HG03469 (cell line): ENCODE measurements around the gene ZNF132.
"Not testable (repeated sequence)": the region's sequence is repeated elsewhere in the genome, so short reads cannot be mapped to it uniquely, and the experiment has no call there.

Experiments
- ATAC-seq: cut with Tn5 transposase; IDR thresholded peaks from one replicate; pipeline ENCODE4 v1.9.1; 2021; ENCODE audit warnings: mild to moderate bottlenecking, moderate library complexity, moderate number of reproducible peaks; ENCODE audit not compliant: unreplicated experiment

ZNF132 gene

DNA sequence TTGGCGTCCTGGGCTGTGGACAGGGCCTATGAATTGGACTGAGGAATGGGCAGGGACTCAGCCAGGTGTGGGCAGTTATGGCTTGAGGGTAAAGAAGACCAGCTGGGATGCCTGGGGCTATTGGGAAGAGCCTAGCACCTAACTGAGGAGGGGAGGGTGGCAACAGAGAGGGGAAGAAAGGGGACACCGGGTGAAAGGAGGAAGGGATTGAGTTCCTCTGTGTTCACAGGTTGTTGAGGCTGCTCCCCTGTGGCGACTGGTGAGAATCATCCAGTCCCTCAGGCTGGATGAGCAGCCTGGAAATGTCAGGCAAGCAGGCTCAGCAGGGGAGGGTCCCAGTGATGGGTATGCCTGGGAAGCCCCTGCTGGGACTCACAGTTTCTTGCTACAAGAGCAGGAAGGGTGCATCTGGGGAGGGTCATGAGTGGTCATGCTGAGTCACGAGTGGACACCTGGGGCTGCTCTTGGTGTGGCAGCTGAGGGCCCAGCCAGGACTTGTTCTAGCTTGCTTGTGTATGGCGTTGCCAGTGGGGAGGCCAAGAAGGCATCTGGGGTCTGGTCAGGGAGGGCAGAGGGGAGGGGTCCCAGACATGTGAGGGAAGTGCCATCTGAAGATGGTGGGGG is 28.4 kb upstream of the ZNF132 start:
- no peak for ATAC-seq

DNA sequence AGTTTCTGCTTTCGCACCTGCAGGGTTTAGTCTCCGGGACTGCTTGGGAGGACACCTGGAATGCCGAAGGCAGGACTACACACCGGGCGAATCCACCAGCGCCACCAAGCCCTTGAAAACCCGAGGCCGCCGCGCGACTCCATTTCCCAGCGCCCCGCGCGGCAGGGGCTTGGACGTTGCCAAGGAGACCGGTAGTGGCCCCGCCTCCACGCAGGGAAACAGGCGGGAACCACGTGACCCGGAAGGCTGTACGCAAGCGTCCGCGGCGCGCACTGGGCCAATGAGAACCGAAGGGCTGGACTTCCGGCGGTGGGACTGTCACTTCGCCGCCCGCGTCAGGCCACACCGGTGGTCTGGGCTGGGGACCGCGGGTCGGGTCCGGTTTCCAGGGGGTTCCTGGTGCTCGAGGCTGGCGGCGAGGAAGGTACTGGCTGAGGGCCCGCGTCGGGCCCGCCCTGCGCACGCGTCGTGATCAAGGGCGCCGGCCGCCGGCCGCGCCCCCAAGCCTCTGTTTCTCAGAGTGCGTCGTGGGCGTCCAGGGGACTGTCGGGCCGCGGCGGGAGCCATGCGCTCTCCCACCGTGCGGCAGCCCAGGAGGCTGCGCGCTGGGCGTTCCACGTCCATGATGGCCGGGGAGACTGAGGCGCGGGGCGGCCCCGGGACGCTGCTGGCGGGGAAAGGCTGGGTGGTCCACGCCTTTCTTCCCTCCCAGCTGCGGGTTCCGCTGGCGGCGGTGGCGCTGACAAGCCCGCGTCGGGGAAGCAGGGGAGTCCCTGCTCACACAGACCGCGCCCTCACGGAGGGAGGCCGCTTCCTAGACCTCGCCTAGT is 27.0 kb upstream of the ZNF132 start, which contains the start of gene ZNF324:
ZNF324 (plus strand) TSS at position 321 of the 830 bp plus-strand sequence. CDS start 2,106 bp downstream, outside the sequence.
- ATAC-seq, result peak; percentile 79

DNA sequence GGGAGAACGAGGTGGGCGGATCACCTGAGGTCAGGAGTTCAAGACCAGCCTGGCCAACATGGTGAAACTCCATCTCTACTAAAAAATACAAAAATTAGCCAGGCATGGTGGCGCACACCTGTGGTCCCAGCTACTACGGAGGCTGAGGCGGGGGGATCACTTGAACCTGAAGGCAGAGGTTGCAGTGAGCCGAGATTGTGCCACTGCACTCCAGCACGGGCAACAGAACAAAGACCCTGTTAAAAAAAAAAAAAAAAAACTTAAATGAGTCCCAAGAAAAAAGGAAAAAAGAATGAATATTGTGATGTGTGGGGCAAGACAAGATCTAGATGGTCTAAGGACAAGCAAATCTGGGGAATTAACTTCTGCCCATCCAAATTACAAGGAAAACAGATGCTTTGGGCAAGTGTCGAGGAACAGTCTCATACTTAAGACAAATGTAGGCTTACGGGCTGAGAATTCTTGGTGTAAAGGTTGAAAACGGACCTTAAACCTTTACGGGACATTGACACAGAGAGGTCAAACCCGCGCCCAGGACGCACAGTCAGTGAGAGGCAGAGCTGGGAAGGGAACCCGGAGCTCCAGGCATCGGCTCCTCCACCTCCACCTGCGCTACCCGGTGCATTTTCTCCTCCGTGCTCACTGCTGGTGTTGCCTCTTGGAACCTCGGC is 26.3 kb upstream of the ZNF132 start:
- ATAC-seq, result peak; percentile 2

DNA sequence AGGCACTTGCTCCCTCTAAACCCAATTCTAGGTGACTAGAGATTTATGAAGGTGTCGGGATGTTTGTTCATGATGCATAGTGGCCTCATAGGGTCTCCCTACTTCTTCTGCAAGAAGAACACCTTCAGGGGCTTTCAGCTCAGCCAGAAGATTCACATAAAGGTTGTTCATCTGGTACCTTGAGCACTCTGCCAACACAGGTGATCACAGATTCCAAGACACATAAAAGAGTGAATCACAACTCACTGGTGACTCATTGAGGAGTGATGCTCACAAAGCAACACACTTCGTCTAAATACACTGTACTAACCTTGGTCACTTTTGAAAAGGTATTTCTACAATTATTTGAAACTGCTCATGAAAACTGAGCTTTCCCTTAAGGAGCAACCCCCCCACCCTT is 20.1 kb upstream of the ZNF132 start:
- ATAC-seq, result no peak

DNA sequence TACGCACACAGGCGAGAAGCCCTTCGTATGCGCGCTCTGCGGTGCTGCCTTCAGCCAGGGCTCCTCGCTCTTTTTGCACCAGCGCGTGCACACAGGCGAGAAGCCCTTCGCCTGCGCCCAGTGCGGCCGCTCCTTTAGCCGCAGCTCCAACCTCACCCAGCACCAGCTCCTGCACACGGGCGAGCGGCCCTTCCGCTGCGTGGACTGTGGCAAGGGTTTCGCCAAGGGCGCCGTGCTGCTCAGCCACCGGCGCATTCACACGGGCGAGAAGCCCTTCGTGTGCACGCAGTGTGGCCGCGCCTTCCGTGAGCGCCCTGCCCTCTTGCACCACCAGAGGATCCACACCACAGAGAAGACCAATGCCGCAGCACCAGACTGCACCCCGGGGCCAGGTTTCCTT is 16.2 kb upstream of the ZNF132 start:
- ATAC-seq, result no peak

DNA sequence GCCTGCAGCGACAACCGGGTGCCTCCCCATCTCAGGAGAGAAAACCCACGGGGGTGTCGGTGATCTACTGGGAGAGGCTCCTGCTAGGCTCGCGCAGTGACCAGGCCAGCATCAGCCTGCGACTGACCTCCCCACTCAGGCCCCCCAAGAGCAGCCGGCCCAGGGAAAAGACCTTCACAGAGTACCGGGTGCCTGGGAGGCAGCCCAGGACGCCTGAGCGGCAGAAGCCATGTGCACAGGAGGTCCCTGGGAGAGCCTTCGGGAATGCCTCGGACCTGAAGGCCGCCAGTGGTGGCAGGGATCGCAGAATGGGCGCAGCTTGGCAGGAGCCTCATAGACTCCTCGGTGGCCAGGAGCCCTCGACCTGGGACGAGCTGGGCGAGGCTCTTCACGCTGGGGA is 15.4 kb upstream of the ZNF132 start:
- no peak for ATAC-seq

DNA sequence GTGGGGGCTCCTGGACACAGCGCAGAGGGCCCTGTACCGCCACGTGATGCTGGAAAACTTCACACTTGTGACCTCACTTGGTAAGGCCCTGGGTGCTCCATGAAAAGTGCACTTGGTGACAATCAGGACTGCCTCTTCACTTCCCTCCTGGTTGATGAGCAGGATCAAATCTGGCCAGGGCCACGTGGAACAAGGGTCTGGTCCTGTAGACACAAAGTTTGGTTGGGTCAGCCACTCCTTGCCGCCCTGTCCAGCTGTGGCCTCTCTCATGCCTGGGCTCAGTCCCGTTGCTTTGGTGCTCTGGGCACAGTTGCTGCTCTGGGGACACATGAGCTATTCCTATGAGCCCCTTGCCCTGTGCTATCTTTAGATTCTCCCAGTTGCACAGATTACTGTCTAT is 13.8 kb upstream of the ZNF132 start:
- ATAC-seq, result no peak

DNA sequence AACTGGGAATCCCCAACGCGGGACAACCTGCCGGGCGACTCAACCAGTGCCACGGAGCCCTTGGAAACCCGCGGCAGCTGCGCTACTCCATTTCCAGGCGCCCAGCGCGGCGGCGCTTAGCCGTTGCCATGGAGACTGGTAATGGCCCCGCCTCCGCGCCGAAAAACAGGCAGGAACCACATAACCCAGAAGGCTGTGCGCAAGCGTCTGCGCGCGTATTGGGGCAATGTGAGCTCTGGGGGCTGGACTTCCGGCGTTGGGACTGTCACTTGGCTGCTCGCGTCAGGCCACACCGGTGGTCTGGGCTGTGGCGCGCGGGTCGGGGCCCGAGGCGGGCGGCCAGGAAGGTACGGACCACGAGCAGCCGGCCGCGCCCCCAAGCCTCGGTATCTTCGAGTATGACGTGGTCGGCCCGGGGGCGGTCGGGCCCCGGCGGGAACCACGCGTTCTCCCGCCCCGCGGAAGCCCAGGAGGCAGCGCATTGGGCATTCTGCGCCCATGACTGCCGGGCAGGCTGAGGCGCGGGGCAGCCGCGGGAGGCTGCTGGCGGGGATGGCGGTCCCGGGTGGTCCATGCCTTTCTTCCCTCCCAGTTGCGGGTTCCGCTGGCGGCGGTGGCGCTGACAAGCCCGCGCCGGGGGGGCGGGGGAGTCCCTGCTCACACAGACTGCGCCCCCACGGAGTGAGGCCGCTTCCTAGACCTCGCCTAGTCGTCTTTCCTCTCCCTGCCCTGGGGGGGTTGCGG is 11.6 kb upstream of the ZNF132 start, which contains the start of gene ZNF324B:
ZNF324B (plus strand) TSS at position 265 of the 744 bp plus-strand sequence. CDS start 2,080 bp downstream, outside the sequence.
- peak; percentile 82 for ATAC-seq

DNA sequence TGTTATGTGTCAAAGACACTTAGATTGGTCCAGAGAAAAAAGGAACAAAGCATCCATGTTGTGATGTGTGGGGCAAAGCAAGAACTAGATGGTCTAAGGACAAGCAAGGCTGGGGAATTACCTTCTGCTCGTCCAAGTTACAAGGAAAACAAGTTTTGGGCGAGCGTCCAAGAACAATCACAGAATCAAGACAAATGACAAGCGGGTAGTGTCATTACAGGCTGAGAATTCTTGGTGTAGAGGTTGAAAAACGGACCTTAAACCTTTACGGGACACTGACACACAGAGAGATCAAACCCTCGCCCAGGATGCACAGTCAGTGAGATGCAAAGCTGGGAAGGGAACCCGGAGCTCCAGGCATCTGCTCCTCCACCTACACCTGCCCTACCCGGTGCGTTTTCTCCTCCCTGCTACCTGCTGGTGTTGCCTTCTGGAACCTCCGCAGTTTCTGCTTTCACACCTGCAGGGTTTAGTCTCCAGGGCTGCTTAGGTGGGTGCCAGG is 11.0 kb upstream of the ZNF132 start:
- ATAC-seq, result no peak

DNA sequence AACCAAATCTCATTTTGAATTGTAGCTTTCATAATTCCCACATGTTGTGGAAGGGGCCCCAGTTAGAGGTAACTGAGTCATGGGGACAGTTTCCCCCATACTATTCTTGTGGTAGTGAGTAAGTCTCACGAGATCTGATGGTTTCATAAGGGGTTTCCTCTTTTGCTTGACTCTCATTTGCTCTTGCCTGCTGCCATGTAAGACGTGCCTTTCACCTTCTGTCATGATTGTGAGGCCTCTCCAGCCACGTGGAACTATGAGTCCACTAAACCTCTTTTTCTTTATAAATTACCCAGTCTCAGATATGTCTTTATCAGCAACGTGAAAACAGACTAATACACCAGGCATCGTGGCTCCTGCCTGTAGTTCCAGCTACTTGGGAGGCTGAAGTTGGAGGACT is 10.0 kb upstream of the ZNF132 start:
- ATAC-seq, result not testable (repeated sequence)

DNA sequence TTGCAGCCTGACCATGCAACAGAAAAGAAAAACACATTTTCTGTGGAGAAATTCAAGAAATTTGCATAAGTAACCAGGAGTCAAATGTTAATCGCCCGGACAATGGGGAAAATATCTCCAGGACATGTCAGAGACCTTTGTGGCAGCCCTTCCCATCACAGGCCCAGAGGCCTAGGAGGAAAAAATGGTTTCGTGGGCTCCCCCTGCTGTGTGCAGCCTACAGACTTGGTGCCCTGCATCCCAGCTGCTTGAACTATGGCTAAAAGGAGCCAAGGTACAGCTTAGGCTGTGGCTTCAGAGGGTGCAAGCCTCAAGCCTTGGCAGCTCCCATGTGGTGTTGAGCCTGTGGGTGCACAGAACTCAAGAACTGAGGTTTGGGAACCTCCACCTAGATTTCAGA is 8.9 kb upstream of the ZNF132 start:
- not testable (repeated sequence) for ATAC-seq

DNA sequence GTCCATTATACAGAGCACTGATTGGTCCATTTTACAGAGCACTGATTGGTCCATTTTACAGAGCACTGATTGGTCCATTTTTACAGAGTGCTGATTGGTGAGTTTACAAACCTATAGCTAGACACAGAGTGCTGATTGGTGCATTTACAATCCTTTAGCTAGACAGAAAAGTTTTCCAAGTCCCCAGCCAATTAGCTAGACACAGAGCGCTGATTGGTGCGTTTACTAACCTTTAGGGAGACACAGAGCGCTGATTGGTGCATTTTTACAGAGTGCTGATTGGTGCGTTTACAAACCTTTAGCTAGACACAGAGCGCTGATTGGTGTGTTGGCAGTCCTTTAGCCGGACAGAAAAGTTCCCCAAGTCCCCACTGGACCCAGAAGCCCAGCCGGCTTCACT is 3.0 kb upstream of the ZNF132 start:
- ATAC-seq, result not testable (repeated sequence)

DNA sequence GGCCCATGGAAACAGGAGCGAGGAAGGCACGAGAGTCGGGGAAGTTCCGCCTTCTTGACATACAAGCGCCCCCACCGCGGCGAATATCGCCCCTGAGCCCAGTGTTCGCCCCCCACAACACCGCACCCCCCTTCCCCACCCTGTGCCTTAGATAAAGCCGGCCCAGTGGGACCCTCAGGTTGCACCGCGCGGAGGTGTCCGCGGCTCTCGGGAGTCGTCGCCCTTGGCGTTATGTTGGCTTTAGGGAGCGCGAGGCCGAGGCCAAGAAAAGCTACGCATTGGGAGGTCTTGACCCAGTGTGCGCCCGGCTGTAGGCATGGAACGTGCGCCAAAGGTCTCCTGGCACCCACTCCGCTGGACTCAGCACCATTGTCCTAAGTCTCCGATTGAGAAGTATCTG is 603 bp upstream of the ZNF132 start:
- no peak for ATAC-seq

DNA sequence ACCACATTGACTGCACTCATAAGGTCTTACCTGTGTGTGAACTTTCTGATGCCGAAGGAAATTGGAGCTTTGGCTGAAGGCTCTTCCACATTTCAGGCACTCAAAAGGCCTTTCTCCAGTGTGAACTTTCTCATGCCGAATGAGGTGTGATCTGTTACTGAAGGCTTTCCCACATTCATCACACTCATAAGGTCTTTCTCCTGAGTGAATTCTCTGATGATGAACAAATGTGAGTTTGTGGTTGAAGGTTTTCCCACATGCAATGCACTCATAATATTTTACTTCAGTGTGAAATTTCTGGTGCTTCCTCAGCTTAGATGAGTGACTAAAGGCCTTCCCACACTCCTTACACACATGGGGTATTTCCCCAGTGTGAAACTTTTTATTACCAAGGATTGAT is 5.7 kb downstream of the ZNF132 start:
- no peak for ATAC-seq

DNA sequence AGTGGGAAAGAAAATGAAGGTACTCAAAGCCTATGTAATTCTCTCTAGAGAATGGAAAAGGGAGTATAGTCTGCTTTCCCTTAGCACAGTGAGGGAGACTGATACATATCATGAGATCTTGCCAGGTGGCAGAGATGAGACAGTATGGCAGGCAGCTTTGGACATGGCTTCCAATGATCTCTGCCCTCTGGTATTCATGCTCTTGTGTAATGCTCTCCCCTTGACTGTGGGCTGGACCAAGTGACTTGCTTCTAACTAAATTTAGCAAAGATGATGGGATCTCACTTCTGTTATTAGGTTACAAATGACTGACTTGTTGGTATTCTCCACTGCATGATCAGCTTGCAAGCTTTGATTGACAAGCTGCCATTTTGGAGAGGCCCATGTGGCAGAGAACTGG is 10.2 kb downstream of the ZNF132 start:
- ATAC-seq, result no peak

DNA sequence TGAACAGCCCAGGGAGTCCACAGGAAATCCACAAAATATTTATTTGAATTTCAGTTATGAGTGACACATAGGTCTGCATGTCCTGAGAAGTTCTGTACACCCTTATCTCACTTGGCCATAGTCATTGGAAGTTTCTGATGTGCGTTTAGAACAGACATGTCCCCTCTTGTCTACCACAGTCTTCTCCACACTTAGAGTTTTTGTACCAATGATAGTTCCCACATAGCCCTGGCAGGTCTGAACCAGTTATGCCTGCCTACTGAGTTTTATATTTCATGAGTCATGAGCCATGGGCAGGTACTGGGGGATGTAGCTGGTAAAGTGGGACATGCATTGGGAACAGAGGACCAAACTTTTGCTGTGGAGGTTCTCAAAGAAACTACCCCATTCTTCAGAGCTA is 11.3 kb downstream of the ZNF132 start:
- no peak for ATAC-seq

DNA sequence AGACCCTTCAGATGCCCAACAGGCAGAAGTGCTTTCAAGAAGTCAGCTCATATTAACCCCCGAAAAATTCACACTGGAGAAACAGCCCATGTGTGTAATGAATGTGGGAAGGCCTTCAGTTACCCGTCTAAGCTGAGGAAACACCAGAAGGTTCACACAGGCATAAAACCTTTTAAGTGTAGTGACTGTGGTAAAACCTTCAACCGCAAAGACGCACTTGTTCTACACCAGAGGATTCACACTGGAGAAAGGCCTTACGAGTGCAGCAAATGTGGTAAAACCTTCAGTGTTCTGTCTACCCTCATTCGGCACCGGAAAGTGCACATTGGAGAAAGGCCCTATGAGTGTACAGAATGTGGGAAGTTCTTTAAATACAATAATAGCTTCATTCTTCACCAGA is 22.9 kb downstream of the ZNF132 start:
- no peak for ATAC-seq

DNA sequence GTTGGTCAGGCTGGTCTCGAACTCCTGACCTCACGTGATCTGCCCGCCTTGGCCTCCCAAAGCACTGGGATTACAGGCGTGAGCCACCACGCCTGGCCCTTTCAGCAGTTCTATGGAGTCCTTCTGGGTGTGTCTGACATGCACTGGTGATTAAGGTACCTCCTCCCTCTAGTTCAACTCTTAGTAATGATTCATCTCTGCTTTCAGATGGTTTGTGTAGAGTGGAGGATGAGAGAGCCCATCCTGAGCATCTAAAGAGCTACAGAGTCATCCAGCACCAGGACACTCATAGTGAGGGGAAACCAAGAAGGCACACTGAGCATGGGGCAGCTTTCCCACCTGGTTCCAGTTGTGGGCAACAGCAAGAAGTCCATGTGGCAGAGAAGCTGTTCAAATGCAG is 23.3 kb downstream of the ZNF132 start:
- no peak for ATAC-seq

DNA sequence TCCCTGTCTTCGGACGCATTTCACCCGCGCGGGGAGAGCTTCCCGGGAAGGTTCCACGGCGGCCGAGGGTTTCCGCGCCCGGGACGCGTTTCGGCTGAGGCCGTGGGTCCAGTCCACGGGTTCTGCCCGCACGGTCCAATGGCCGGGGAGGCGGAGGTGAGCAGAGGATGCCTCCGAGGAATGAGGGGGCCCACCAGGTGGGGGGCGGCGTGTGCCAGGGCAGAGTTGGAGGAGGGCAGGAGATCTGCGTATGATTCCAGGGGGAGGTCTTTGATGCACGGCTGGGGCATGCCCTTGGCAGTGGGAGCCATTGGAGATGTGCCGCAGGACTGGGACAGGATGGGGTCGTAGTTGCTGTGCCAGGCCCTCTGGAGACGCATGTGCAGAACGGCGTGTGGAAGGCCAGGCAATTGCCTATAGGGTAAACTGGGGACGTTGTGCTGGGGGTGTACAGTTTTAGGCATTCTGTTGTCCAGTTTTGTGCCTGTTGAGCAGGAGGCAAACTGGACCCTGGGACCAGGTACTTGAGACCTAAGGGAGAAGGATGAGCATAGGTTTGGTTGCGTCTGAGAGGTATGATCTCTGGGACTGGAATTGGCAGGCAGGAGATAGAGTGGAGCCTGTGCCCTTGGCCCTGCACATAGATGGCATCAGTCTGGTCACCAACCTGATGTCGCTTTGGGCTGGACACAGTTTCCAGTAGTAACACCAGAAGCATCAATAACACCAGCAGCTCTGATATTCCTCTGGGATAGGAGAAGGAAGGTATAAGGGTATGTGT is 30.8 kb downstream of the ZNF132 start:
- ATAC-seq, result peak; percentile 16
